OCI-LY7 (cell line): ENCODE measurements around the gene FRMPD4.

Experiments used
- EZH2phosphoT487 ChIP-seq: fragments of 200-600 bp; sonication (generic); IDR thresholded peaks from 2 replicates; pipeline ENCODE4 v1.6.1; 2018; ENCODE audit warnings: low read depth, borderline replicate concordance, mild to moderate bottlenecking, mixed run types, antibody characterized with exemption, low read length, moderate library complexity, mixed read lengths
- TF ChIP-seq, protein P1 (sequence below): fragments of 200-600 bp; sonication (generic); conservative IDR thresholded peaks from 2 replicates; pipeline ENCODE4 v1.5.1; 2014; ENCODE audit warnings: mild to moderate bottlenecking, antibody characterized with exemption, low read length, moderate library complexity, mixed read lengths

DNA sequence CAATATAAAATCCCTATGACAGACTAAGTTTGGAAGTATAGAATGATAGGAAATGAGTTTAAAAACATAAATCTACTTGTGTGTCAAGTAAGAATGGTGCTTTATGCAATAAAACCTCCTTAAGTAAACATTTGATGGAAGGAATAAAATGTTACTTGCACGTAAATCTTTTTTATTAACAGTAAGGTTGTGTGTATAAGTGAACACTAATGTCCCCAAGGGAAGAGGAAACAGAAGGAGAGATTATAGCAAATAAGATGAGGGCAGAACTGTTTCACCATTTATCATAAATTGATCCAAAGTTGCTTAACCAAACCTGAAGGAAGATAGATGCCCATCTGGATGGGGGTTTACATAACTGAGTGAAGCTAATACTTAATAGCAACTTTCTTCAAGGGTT lies 86.8 kb downstream of the FRMPD4 start:
- TF ChIP-seq, protein P1, sequence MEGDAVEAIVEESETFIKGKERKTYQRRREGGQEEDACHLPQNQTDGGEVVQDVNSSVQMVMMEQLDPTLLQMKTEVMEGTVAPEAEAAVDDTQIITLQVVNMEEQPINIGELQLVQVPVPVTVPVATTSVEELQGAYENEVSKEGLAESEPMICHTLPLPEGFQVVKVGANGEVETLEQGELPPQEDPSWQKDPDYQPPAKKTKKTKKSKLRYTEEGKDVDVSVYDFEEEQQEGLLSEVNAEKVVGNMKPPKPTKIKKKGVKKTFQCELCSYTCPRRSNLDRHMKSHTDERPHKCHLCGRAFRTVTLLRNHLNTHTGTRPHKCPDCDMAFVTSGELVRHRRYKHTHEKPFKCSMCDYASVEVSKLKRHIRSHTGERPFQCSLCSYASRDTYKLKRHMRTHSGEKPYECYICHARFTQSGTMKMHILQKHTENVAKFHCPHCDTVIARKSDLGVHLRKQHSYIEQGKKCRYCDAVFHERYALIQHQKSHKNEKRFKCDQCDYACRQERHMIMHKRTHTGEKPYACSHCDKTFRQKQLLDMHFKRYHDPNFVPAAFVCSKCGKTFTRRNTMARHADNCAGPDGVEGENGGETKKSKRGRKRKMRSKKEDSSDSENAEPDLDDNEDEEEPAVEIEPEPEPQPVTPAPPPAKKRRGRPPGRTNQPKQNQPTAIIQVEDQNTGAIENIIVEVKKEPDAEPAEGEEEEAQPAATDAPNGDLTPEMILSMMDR, result no peak
- TF ChIP-seq EZH2phosphoT487, result no peak
